GM12801 (cell line): ENCODE data around the gene HOXD3.

Experiments
- TF ChIP-seq, protein P1 (sequence below): IDR thresholded peaks from one replicate; pipeline ENCODE4 v1.5.1; 2011; ENCODE audit warnings: control low read depth; ENCODE audit not compliant: insufficient read length; ENCODE audit errors: extremely low read depth

Gene HOXD3

DNA sequence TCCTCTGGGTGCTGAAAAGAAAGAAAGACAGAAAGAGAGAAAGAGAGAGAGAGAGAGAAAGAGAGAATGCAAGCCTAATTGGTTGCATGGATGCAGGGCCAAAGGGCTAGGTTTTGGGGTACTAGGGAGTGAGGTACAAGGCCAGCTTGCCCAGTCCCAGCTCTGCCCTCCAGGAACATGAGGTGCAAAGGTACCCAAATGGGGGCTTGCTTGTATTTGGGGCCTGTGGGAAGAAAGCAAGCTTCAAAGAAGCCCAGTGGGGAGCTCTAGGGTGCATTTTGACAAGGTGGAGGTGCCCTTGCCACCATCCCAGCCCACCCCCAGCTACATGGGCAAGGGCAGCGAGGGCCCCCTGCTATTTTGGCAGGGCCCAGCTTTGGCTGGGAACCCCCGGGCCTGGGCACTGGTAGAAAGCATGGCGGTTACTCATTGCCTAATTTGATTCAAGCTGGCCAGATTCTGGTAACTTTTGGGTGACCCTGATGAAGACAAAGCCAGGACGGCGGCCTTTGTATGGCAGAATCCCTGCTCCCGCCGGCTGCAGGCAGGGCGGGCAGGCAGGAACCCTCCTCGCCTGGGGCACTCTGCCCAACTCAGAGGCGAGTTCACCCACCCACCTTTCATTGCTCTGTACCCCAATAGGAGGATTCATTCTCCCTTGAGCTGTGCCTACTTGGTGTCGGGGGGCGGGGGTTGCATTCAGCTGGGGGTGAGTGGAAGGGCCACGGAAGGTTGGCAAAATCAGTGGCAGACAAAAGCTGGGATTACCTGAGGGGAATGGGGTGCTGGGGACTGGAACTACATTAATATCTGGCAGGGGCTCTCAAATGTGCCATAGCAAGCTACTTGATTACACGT, 6.3 kb upstream of the HOXD3 start:
- TF ChIP-seq, protein P1, sequence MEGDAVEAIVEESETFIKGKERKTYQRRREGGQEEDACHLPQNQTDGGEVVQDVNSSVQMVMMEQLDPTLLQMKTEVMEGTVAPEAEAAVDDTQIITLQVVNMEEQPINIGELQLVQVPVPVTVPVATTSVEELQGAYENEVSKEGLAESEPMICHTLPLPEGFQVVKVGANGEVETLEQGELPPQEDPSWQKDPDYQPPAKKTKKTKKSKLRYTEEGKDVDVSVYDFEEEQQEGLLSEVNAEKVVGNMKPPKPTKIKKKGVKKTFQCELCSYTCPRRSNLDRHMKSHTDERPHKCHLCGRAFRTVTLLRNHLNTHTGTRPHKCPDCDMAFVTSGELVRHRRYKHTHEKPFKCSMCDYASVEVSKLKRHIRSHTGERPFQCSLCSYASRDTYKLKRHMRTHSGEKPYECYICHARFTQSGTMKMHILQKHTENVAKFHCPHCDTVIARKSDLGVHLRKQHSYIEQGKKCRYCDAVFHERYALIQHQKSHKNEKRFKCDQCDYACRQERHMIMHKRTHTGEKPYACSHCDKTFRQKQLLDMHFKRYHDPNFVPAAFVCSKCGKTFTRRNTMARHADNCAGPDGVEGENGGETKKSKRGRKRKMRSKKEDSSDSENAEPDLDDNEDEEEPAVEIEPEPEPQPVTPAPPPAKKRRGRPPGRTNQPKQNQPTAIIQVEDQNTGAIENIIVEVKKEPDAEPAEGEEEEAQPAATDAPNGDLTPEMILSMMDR, result no peak

DNA sequence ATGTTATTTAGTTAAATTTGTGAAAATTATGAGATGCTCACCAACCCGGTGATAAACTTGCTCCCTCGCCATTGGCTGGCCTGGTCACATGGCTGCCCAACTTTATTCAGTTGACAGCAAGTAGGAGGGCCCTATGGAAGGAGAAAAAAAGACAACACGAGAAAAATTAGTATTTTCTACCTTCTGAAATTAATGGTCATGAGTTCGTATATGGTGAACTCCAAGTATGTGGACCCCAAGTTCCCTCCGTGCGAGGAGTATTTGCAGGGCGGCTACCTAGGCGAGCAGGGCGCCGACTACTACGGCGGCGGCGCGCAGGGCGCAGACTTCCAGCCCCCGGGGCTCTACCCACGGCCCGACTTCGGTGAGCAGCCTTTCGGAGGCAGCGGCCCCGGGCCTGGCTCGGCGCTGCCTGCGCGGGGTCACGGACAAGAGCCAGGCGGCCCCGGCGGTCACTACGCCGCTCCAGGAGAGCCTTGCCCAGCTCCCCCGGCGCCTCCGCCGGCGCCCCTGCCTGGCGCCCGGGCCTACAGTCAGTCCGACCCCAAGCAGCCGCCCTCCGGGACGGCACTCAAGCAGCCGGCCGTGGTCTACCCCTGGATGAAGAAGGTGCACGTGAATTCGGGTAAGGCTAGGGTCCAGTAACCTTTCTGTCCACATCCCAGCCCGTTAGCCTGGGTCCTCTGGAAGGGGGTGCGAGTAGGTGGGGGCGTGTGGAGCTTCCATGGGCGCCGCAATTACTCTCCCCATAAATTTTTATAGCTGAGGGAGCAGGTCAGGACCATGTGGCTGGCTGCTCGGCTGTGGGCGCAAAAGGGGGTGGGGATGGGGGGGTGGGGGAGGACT, 5.4 kb upstream of the HOXD3 start, which contains the start of gene HOXD4:
Gene HOXD4, plus strand, starts transcription at position 109 of the 846 bp plus-strand sequence. Its CDS starts 84 bp downstream, at position 193.
- TF ChIP-seq, protein P1, result no peak

DNA sequence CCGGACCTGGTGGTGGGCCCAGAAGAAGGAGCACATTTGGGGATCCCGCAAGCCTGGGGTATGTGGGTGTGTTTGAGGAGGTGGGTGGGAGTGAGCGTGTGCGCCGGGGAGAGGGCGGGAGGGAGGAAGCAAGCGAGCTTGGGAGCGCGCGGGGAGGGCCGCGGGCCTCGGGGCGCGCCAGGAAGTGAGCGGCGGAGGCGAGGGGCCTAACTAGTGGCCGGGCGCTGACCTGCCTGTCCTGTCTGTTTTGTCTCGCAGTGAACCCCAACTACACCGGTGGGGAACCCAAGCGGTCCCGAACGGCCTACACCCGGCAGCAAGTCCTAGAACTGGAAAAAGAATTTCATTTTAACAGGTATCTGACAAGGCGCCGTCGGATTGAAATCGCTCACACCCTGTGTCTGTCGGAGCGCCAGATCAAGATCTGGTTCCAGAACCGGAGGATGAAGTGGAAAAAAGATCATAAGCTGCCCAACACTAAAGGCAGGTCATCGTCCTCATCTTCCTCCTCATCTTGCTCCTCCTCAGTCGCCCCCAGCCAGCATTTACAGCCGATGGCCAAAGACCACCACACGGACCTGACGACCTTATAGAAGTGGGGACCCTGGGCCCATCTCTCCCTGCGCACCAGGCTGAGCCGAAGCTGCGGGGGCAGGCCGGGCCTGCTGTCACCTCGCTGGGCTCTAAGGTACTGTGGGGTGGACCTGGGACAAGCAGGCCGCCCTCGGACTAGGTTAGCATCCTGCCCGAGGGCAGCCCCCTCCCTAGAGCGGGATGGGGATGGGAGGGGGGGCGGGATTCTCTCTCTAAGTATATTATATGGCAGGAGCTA, 4.5 kb upstream of the HOXD3 start:
- TF ChIP-seq, protein P1, result no peak

DNA sequence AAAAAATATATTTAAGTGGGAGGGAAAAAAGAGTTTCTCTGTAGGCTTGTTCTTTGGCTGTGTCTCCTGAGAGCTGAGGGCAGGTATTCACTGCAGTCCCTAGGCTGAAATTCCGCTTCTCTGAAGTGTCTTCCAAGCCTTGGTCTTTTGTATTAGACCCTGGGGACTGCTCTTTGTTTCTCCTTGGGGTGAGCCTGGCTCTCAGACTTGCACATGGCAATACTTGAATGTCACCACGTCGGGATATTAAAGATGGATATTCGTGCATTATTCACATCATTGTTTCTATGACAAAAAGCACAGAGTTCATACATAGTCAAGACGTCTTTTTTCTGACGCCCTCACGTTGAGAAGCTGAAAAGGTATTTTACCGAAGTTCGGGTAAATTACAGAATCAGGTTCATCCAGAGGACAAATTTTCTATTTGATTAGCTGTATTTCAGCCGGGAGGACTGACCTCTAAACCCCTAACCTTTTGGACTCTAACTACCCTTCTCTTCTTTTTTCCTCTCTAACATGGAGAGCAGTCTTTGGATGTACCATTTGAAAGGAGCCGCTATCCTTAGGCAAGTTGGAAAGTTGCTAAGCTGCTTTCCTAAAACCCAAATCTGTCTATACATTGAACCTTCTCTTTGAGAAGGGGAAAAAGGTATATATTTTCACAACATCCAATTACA, 2.4 kb upstream of the HOXD3 start:
- TF ChIP-seq, protein P1, result no peak

DNA sequence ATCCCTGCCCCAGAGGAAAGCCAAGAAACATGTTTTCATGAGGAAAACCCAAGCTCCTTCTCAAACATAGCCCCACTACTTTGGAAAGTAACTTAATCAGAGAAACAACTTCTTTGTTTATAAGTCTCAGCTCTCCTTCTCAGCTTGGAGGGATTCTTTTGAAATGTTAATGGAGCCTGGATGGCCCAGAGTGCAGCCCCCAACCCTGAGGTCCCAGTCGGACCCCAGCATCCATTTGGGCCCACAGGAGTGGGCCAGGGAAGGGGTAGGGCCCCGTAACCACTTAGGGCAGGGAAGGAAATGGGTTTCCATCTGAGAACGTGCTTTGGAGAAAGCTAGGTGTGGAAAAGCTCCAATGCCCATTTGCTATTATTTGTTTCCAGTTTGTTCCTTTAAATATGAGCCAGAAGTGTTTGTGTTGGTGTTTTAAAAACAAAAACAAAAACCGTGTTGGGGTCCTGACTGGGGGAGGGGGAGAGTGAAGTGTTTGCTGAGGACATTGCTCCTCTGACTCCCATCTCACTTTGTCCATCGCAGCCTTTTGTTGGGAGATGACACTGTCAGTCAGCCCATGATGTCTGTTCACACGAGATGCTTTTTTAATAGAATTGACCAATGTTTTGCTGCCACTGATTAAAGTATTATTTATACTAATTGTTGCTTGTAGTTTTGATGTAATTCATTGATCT, 1.6 kb upstream of the HOXD3 start:
- TF ChIP-seq, protein P1, result no peak

DNA sequence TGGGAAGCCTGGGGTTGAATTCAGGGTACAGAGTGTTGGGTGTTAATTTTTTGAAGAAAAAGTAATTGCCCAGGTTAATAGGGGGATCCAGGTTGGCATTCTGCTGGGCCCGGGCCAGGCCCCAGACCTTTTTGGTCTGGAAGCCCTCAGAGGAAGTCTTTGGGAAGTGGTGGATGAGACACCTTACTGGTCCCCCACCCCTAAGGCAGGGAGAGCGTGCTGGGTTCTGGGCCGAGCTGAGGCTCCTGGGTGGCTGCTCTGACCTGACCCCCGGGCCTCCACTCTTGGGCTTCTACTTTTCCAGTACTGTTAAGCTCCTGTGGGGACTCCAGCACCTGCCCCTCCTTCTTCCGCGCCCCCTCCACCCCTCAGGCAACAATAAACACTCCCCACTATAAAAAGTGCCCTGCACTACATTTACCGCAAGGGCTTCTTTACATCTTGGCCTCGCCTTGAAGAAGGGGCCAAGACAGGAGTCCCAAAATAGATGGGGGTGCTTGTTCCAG, 753 bp upstream of the HOXD3 start:
- TF ChIP-seq, protein P1, result no peak
